ENCODE measurements around the gene CLCF1. TPM values are rescaled to one million over a fixed set of nuclear protein-coding genes. Genes with fewer than 3 reads are reported as not detected.

Gene CLCF1
- total RNA-seq, 1 experiment from 2014 or later = 2.1 TPM

GRCh38 chr11:67419325-67420049 is 46.1 kb upstream of the CLCF1 start:
- Mint-ChIP-seq H3K4me3 (peak overlapping the region; percentile 55 to 82; a peak in 2 of 5 replicates), H3K27me3 (ENCODE audit: low read depth) (peaks cover 20% of the 10 kb centered on the region)
- no peak for DNase-seq

More at GRCh38 chr11:67419325-67420049, 46.1 kb upstream of the CLCF1 start:
- Histone ChIP-seq H3K4me1 (ENCODE audit: insufficient read depth, low read length) (no peaks in the 10 kb centered on the region), H2BK5ac (ENCODE audit: insufficient read length, low read length) (no peak overlapping the region), H3K23me2 (ENCODE audit: insufficient read length, low read depth, low read length, poor library complexity, severe bottlenecking) (no peaks in the 10 kb centered on the region), H3K79me2 (ENCODE audit: insufficient read depth, low read length) (no peaks in the 10 kb centered on the region), H3K14ac (ENCODE audit: insufficient read depth, low read length) (no peak overlapping the region), H3K23ac (ENCODE audit: insufficient read length, low read depth, low read length) (no peak overlapping the region), H2BK20ac (ENCODE audit: low read depth, low read length, poor library complexity, severe bottlenecking) (no peak overlapping the region), H2BK12ac (ENCODE audit: insufficient read length, low read depth, low read length) (no peak overlapping the region), H3K79me1 (ENCODE audit: insufficient read depth, low read depth, low read length, poor library complexity, severe bottlenecking) (no peaks in the 10 kb centered on the region), H2BK120ac (ENCODE audit: low read depth, low read length, poor library complexity, severe bottlenecking) (no peak overlapping the region), H3K9me3 (ENCODE audit: control insufficient read depth, low read depth, low read length) (no peaks in the 10 kb centered on the region), H4K91ac (ENCODE audit: insufficient read length, low read depth, low read length) (no peak overlapping the region), H3K9ac (ENCODE audit: extremely low read depth, insufficient read length, low read length) (no peak overlapping the region), H4K5ac (ENCODE audit: insufficient read length, low read depth, low read length) (no peak overlapping the region), H3K18ac (ENCODE audit: insufficient read length, low read depth, low read length) (no peak overlapping the region), H2BK15ac (ENCODE audit: low read depth, low read length) (no peak overlapping the region), H3K27ac (ENCODE audit: insufficient read length, low read depth, low read length) (no peak overlapping the region), H3K56ac (ENCODE audit: insufficient read length, low read depth, low read length) (no peak overlapping the region), H3K4ac (ENCODE audit: low read depth, low read length) (no peak overlapping the region), H3K4me2 (ENCODE audit: insufficient read depth, insufficient read length, low read length) (no peak overlapping the region), H4K20me1 (ENCODE audit: control insufficient read depth, insufficient read depth, insufficient read length) (no peaks in the 10 kb centered on the region), H3K27me3 (ENCODE audit: insufficient read depth, low read length) (no peaks in the 10 kb centered on the region), H2AFZ (ENCODE audit: low read length) (no peak overlapping the region), H3T11ph (ENCODE audit: low read length) (no peak overlapping the region), H2AK5ac (ENCODE audit: insufficient read length, low read length) (no peak overlapping the region), H4K8ac (replicated peaks; ENCODE audit: insufficient read length, low read depth, low read length) (no peak overlapping the region)
- no CpG with 5 or more reads among the region's 21 CpGs for WGBS (ENCODE audit: extremely low coverage, insufficient read length, low lambda C conversion rate)
- peaks cover 23 to 26% of the 10 kb centered on the region in 2 experiments for H3K4me1 Mint-ChIP-seq
- no peaks in the 10 kb centered on the region; a peak in 1 of 5 replicates for H3K9me3 Mint-ChIP-seq
- H3K36me3 Mint-ChIP-seq (ENCODE audit: insufficient read depth in 1 of 3, low read depth in 3 of 3) = peaks cover 0 to 1% (median 0%) of the 10 kb centered on the region in 3 experiments; a peak in 1 of 7 replicates
- no peak for TF ChIP-seq CTCF (conservative IDR thresholded peaks at IDR 0.05)
- H3K27ac Mint-ChIP-seq = no peak overlapping the region

Measured in H9 (cell line).